GM12878 (cell line): ENCODE measurements around the gene IGFBP2.

Experiments used
- CHD4 ChIP-seq: fragments of 200-600 bp; sonication (generic); IDR thresholded peaks from 2 replicates; pipeline ENCODE4 v1.6.1; 2016; ENCODE audit warnings: mild to moderate bottlenecking
- EGR1 ChIP-seq, 2 experiments: IDR thresholded peaks; 1 replicate in 1 of 2; 2 replicates in 1 of 2; pipeline ENCODE4 v1.6.1; 2011 to 2012; ENCODE audit warnings: low read depth in 2 of 2, low read length in 2 of 2, borderline replicate concordance in 1 of 2, mild to moderate bottlenecking in 1 of 2, moderate library complexity in 1 of 2
- POLR2A ChIP-seq: IDR thresholded peaks from 2 replicates; pipeline ENCODE4 v1.6.1; 2011; ENCODE audit warnings: low read depth, mild to moderate bottlenecking, low read length
- POLR2AphosphoS2 ChIP-seq: IDR thresholded peaks from 2 replicates; pipeline ENCODE4 v1.6.1; 2011; ENCODE audit warnings: low read depth, mild to moderate bottlenecking, low read length, improper control_type of control experiment, moderate library complexity
- SIN3A ChIP-seq: IDR thresholded peaks from 2 replicates; pipeline ENCODE4 v1.6.1; 2012; ENCODE audit warnings: low read depth, low read length, improper control_type of control experiment
- TAF1 ChIP-seq: IDR thresholded peaks from 2 replicates; pipeline ENCODE4 v1.6.1; 2011; ENCODE audit warnings: mild to moderate bottlenecking, low read depth, low read length, borderline replicate concordance
- TF ChIP-seq, protein P1 (sequence below), 3 experiments: IDR thresholded peaks in 2 of 3; conservative IDR thresholded peaks in 1 of 3; 2 replicates each; pipeline ENCODE4 v1.5.1; 2011; ENCODE audit warnings: low read depth in 3 of 3, low read length in 3 of 3, mild to moderate bottlenecking in 3 of 3, control low read depth in 2 of 3, moderate library complexity in 2 of 3, inconsistent platforms in 1 of 3, mixed read lengths in 1 of 3; ENCODE audit not compliant: control insufficient read depth in 2 of 3, insufficient read depth in 1 of 3; ENCODE audit errors: extremely low read depth in 1 of 3
- TF ChIP-seq, protein P2 (sequence below): fragments of 450-650 bp; IDR thresholded peaks from 2 replicates; pipeline ENCODE4 v1.6.1; 2017; ENCODE audit warnings: mild to moderate bottlenecking

DNA sequence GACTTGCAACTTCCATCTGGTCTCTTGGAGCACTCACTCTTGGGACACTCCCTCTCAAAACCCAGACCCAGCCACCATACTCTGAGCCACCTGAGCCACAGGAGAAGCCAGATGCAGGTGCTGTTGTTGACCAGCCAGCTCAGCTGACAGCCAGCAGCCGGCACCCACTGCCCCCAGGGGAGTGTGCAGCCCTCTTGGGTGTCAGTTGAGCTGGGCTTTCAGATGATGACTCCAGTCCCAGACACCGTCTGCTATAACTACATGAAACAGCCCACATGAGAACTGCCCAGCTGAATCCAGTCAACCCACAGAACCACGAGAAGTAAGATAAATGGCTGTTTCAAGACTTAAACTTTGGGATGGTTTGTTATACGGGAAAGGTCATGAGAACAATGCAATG, 10.7 kb upstream of the IGFBP2 start:
- TF ChIP-seq, protein P1, sequence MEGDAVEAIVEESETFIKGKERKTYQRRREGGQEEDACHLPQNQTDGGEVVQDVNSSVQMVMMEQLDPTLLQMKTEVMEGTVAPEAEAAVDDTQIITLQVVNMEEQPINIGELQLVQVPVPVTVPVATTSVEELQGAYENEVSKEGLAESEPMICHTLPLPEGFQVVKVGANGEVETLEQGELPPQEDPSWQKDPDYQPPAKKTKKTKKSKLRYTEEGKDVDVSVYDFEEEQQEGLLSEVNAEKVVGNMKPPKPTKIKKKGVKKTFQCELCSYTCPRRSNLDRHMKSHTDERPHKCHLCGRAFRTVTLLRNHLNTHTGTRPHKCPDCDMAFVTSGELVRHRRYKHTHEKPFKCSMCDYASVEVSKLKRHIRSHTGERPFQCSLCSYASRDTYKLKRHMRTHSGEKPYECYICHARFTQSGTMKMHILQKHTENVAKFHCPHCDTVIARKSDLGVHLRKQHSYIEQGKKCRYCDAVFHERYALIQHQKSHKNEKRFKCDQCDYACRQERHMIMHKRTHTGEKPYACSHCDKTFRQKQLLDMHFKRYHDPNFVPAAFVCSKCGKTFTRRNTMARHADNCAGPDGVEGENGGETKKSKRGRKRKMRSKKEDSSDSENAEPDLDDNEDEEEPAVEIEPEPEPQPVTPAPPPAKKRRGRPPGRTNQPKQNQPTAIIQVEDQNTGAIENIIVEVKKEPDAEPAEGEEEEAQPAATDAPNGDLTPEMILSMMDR (IDR thresholded peaks at IDR 0.05 in 2 of 3, conservative IDR thresholded peaks at IDR 0.05 in 1 of 3; ENCODE audit: control insufficient read depth in 2 of 3, extremely low read depth in 1 of 3, insufficient read depth in 1 of 3, low read depth in 3 of 3, low read length in 3 of 3), result no peak
- no peak for TF ChIP-seq CHD4
- TF ChIP-seq, protein P2, sequence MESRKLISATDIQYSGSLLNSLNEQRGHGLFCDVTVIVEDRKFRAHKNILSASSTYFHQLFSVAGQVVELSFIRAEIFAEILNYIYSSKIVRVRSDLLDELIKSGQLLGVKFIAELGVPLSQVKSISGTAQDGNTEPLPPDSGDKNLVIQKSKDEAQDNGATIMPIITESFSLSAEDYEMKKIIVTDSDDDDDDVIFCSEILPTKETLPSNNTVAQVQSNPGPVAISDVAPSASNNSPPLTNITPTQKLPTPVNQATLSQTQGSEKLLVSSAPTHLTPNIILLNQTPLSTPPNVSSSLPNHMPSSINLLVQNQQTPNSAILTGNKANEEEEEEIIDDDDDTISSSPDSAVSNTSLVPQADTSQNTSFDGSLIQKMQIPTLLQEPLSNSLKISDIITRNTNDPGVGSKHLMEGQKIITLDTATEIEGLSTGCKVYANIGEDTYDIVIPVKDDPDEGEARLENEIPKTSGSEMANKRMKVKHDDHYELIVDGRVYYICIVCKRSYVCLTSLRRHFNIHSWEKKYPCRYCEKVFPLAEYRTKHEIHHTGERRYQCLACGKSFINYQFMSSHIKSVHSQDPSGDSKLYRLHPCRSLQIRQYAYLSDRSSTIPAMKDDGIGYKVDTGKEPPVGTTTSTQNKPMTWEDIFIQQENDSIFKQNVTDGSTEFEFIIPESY, result no peak
- no peak for TF ChIP-seq EGR1 (IDR thresholded peaks at IDR 0.05; ENCODE audit: borderline replicate concordance in 1 of 2, low read depth in 2 of 2, low read length in 2 of 2)
- no peak for TF ChIP-seq POLR2AphosphoS2
- no peak for TF ChIP-seq POLR2A
- no peak for TF ChIP-seq SIN3A
- no peak for TF ChIP-seq TAF1
